ENCODE results near the gene SLC6A9. TPM values are rescaled to one million over a fixed set of nuclear protein-coding genes. Genes with fewer than 3 reads are reported as not detected.

SLC6A9 gene
- polyA plus RNA-seq, 2 of the 4 experiments (the other 2 are of a cell fraction): 9.0 to 17.7 TPM

GRCh38 chr1:44024031-44024902 lies 7.0 kb downstream of the SLC6A9 start:
- Histone ChIP-seq H3K9me3 (no peaks in the 10 kb centered on the region), H3K4me2 (peak overlapping the region; percentile 81), H3K27ac (peak overlapping the region; percentile 54 to 79), H3K4me1 (peaks cover 45% of the 10 kb centered on the region), H3K4me3 (no peak overlapping the region)
- DNase-seq (ENCODE audit: low read depth in 1 of 2, low spot score in 1 of 2) (no peak), FAIRE-seq (no peak), ATAC-seq (peak in 1 of 2 experiments; percentile 21; a peak in 3 of 6 replicates)
- WGBS (ENCODE audit: missing lambda C conversion rate): 72% methylated on average over 12 of the region's 14 CpGs
- ChIA-PET CTCF (interaction anchor here (1.1 to 25.3 kb wide), 3 partner anchors 12 to 22 kb away, joined by 7 to 412 read pairs (median 30); no protein-coding TSS in a partner anchor), POLR2A (no interaction called here)
- TF ChIP-seq HOXA7 (CRISPR knock-in tag; IDR thresholded peaks at IDR 0.05) (no peak), MAFK (IDR thresholded peaks at IDR 0.05; ENCODE audit: partially characterized antibody) (no peak), EHF (CRISPR knock-in tag; IDR thresholded peaks at IDR 0.05) (no peak), PHF8 (IDR thresholded peaks at IDR 0.05; ENCODE audit: borderline replicate concordance, low read depth) (no peak), REST (IDR thresholded peaks at IDR 0.05) (no peak), RAD21 (conservative IDR thresholded peaks at IDR 0.05 in 1 of 2, IDR thresholded peaks at IDR 0.05 in 1 of 2) (no peak), ZSCAN20 (CRISPR knock-in tag; IDR thresholded peaks at IDR 0.05) (no peak), NR3C1 (IDR thresholded peaks at IDR 0.05) (no peak), HDAC2 (IDR thresholded peaks at IDR 0.05) (no peak), RNF2 (IDR thresholded peaks at IDR 0.05; ENCODE audit: borderline replicate concordance, low read depth) (no peak), ZC3H11A (IDR thresholded peaks at IDR 0.05) (no peak), NPAS2 (CRISPR knock-in tag; IDR thresholded peaks at IDR 0.05; ENCODE audit: borderline replicate concordance) (no peak), GATA3 (IDR thresholded peaks at IDR 0.05; ENCODE audit: borderline replicate concordance) (no peak)
- TF ChIP-seq, protein P1, sequence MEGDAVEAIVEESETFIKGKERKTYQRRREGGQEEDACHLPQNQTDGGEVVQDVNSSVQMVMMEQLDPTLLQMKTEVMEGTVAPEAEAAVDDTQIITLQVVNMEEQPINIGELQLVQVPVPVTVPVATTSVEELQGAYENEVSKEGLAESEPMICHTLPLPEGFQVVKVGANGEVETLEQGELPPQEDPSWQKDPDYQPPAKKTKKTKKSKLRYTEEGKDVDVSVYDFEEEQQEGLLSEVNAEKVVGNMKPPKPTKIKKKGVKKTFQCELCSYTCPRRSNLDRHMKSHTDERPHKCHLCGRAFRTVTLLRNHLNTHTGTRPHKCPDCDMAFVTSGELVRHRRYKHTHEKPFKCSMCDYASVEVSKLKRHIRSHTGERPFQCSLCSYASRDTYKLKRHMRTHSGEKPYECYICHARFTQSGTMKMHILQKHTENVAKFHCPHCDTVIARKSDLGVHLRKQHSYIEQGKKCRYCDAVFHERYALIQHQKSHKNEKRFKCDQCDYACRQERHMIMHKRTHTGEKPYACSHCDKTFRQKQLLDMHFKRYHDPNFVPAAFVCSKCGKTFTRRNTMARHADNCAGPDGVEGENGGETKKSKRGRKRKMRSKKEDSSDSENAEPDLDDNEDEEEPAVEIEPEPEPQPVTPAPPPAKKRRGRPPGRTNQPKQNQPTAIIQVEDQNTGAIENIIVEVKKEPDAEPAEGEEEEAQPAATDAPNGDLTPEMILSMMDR (IDR thresholded peaks at IDR 0.05): no peak
- TF ChIP-seq, protein P2, sequence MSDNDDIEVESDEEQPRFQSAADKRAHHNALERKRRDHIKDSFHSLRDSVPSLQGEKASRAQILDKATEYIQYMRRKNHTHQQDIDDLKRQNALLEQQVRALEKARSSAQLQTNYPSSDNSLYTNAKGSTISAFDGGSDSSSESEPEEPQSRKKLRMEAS (IDR thresholded peaks at IDR 0.05): no peak

- FAIRE-seq: no peak
- 95% methylated on average over 10 of the region's 10 CpGs for WGBS (ENCODE audit: missing lambda C conversion rate)
- TF ChIP-seq MAFK (IDR thresholded peaks at IDR 0.05; ENCODE audit: partially characterized antibody): peak; percentile 60
- TF ChIP-seq ZC3H11A (IDR thresholded peaks at IDR 0.05): no peak
- ChIA-PET POLR2A (no interaction called here), CTCF (interaction anchor here (1.6 to 25.3 kb wide), 3 partner anchors 14 to 26 kb away, joined by 5 to 412 read pairs (median 49); no protein-coding TSS in a partner anchor)
- DNase-seq (ENCODE audit: low read depth in 1 of 2, low spot score in 1 of 2): no peak
- H3K4me3 ChIP-seq: no peak overlapping the region
- H3K9me3 ChIP-seq: no peaks in the 10 kb centered on the region
- H3K4me2 ChIP-seq: no peak overlapping the region
- peaks cover 28% of the 10 kb centered on the region for H3K4me1 ChIP-seq
- peak in 1 of 2 experiments; percentile 43; a peak in 1 of 6 replicates for ATAC-seq
- H3K27ac ChIP-seq: no peak overlapping the region
Observed at GRCh38 chr1:44021581-44022321, 9.5 kb downstream of the SLC6A9 start.
